ENCODE data around the gene PIK3C2G. TPM values are rescaled to one million over a fixed set of nuclear protein-coding genes. Genes with fewer than 3 reads are reported as not detected.

Gene PIK3C2G
- total RNA-seq: not detected in 2 replicates

GRCh38 chr12:18261273-18261672 lies at the start of gene PIK3C2G:
PIK3C2G (plus strand) TSS chr12:18261518; CDS start chr12:18282082, 20,564 bp downstream.

Other genes starting within 250 kb of the PIK3C2G start
- gene RERGL, start 171.3 kb upstream of the PIK3C2G start, total RNA-seq: not detected in 2 replicates